ENCODE measurements around the gene OR5A1.

OR5A1 gene

DNA sequence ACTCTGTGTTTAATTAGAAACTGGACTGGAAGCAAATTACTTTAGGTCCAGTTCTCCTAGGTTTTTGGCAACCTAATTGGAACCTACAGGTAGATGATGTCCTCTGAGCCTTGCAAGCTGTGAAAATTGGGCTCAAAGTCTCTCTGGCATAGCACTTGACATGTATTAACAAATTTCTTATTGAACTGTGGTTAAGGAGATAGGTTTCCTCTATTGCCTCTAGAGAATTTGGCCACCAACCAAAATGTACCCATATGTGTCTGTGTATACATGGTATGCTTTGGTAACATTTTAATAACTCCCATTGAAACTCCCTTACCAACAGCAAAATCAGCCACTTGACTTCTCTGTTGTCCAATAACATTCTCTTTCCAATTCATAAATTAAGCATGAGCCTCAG lies 36.7 kb downstream of the OR5A1 start, which contains the start of gene OR4D10:
Gene OR4D10 (plus strand): TSS at position 301 of the 400 bp plus-strand sequence. CDS start 4,115 bp downstream, outside the sequence.
- no peak for TF ChIP-seq CTCF (IDR thresholded peaks at IDR 0.05; ENCODE audit: borderline replicate concordance, insufficient read depth, low read depth, low read length)
- no peak within 1 kb of the TSS for H3K4me3 ChIP-seq (ENCODE audit: low read depth, low read length)

- H3K4me3 ChIP-seq (ENCODE audit: low read depth, low read length), result no peak overlapping the region
- TF ChIP-seq CTCF (IDR thresholded peaks at IDR 0.05; ENCODE audit: borderline replicate concordance, insufficient read depth, low read depth, low read length), result no peak
Measured at GRCh38 chr11:59475176-59475575, 38.9 kb downstream of the OR5A1 start.

GRCh38 chr11:59479906-59480305 lies 43.6 kb downstream of the OR5A1 start:
- no peak overlapping the region for H3K4me3 ChIP-seq (ENCODE audit: low read depth, low read length)
- TF ChIP-seq CTCF (IDR thresholded peaks at IDR 0.05; ENCODE audit: borderline replicate concordance, insufficient read depth, low read depth, low read length), result no peak

- no peak for TF ChIP-seq CTCF (IDR thresholded peaks at IDR 0.05; ENCODE audit: borderline replicate concordance, insufficient read depth, low read depth, low read length)
- H3K4me3 ChIP-seq (ENCODE audit: low read depth, low read length), result no peak overlapping the region
Measured at GRCh38 chr11:59480359-59480758, 44.1 kb downstream of the OR5A1 start.
